ENCODE data around the gene MUSTN1. TPM values are rescaled to one million over a fixed set of nuclear protein-coding genes. Genes with fewer than 3 reads are reported as not detected.

MUSTN1 gene
- polyA plus RNA-seq, 2 of the 4 experiments (the other 2 are of a cell fraction) = not detected

GRCh38 chr3:52827866-52828376 lies 6.9 kb downstream of the MUSTN1 start:
- peak overlapping the region in 1 of 2 experiments; percentile 38; a peak in 2 of 6 replicates for H3K27ac ChIP-seq
- no peaks in the 10 kb centered on the region for H3K9me3 ChIP-seq
- DNase-seq (ENCODE audit: low read depth in 1 of 2, low spot score in 1 of 2) = peak; percentile 17 to 37
- ChIA-PET CTCF (no interaction called here), POLR2A (no interaction called here)
- FAIRE-seq = no peak
- peak overlapping the region; percentile 46 for H3K4me2 ChIP-seq
- H3K4me3 ChIP-seq = no peak overlapping the region
- peaks cover 25% of the 10 kb centered on the region for H3K4me1 ChIP-seq
- 48% methylated on average over 9 of the region's 10 CpGs for WGBS (ENCODE audit: missing lambda C conversion rate)
- no peak for TF ChIP-seq BHLHE40 (IDR thresholded peaks at IDR 0.05; ENCODE audit: low read depth, low read length)
- peak; percentile 49 to 78; a peak in 4 of 6 replicates for ATAC-seq

DNA sequence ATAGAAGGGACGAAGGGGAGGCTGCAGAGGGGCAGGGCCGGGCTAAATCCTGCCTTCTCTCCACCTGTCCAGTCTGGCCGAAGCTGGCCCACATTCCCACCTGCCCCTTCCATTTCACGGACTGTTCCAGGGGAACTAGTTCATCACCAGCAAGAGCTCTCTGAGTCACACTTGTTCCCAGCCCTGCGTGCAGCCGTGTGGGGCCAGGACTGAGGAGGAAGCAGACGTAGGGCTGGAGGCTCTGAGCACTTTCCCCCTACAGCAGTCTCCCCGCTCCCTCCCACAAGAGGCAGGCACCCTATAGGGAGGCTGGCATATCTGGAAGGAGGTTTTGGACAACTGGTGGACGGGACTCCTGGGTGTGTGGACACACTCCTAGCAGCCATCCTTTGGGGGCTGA lies 7.4 kb downstream of the MUSTN1 start:
- Histone ChIP-seq H3K9me3 (no peaks in the 10 kb centered on the region), H3K4me3 (no peak overlapping the region), H3K27ac (peak overlapping the region in 1 of 2 experiments; percentile 38; a peak in 2 of 6 replicates), H3K4me2 (peak overlapping the region; percentile 46), H3K4me1 (peaks cover 25% of the 10 kb centered on the region)
- no peak for FAIRE-seq
- ChIA-PET POLR2A (no interaction called here), CTCF (no interaction called here)
- ATAC-seq = peak in 1 of 2 experiments; percentile 28; a peak in 3 of 6 replicates
- WGBS (ENCODE audit: missing lambda C conversion rate) = 59% methylated on average over 7 of the region's 9 CpGs
- DNase-seq (ENCODE audit: low read depth in 1 of 2, low spot score in 1 of 2) = no peak
- TF ChIP-seq PHF8 (IDR thresholded peaks at IDR 0.05; ENCODE audit: borderline replicate concordance, low read depth) (no peak), BHLHE40 (IDR thresholded peaks at IDR 0.05; ENCODE audit: low read depth, low read length) (no peak), RCOR1 (IDR thresholded peaks at IDR 0.05; ENCODE audit: low read depth, low read length) (no peak)

GRCh38 chr3:52824037-52824436 lies 10.8 kb downstream of the MUSTN1 start:
- ATAC-seq (no peak), FAIRE-seq (no peak), DNase-seq (ENCODE audit: low read depth in 1 of 2, low spot score in 1 of 2) (no peak)
- Histone ChIP-seq H3K4me2 (no peak overlapping the region), H3K9me3 (no peaks in the 10 kb centered on the region), H3K4me3 (no peak overlapping the region), H3K4me1 (peaks cover 12% of the 10 kb centered on the region), H3K27ac (no peak overlapping the region)
- ChIA-PET CTCF (no interaction called here), POLR2A (no interaction called here)
- TF ChIP-seq E2F6 (IDR thresholded peaks at IDR 0.05; ENCODE audit: borderline replicate concordance, low read depth) = no peak
- no peak for TF ChIP-seq JUNB (IDR thresholded peaks at IDR 0.05)
- no peak for TF ChIP-seq RARB (CRISPR knock-in tag; IDR thresholded peaks at IDR 0.05)
- no peak for TF ChIP-seq CBX2 (IDR thresholded peaks at IDR 0.05; ENCODE audit: borderline replicate concordance, low read depth)
- WGBS (ENCODE audit: missing lambda C conversion rate) = 68% methylated on average over 5 of the region's 10 CpGs

GRCh38 chr3:52822363-52822762 lies 12.5 kb downstream of the MUSTN1 start:
- Histone ChIP-seq H3K27ac (no peak overlapping the region), H3K4me1 (peaks cover 2% of the 10 kb centered on the region; the same call in 1 of the 3 replicates), H3K4me3 (no peak overlapping the region), H3K9me3 (no peaks in the 10 kb centered on the region), H3K4me2 (no peak overlapping the region)
- CTCF ChIA-PET = interaction anchor here (0.7 to 1.7 kb wide), 2 partner anchors 16 to 37 kb away, joined by 3 read pairs; no protein-coding TSS in a partner anchor
- no peak for FAIRE-seq
- no peak for ATAC-seq
- TF ChIP-seq BHLHE40 (IDR thresholded peaks at IDR 0.05; ENCODE audit: low read depth, low read length) = no peak
- no peak for TF ChIP-seq MAFK (IDR thresholded peaks at IDR 0.05; ENCODE audit: partially characterized antibody)
- no peak for TF ChIP-seq MAX (IDR thresholded peaks at IDR 0.05)
- TF ChIP-seq ESRRA (IDR thresholded peaks at IDR 0.05; ENCODE audit: borderline replicate concordance, low read length) = no peak
- TF ChIP-seq GATA3 (IDR thresholded peaks at IDR 0.05; ENCODE audit: borderline replicate concordance) = no peak
- TF ChIP-seq, protein P1, sequence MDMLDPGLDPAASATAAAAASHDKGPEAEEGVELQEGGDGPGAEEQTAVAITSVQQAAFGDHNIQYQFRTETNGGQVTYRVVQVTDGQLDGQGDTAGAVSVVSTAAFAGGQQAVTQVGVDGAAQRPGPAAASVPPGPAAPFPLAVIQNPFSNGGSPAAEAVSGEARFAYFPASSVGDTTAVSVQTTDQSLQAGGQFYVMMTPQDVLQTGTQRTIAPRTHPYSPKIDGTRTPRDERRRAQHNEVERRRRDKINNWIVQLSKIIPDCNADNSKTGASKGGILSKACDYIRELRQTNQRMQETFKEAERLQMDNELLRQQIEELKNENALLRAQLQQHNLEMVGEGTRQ (IDR thresholded peaks at IDR 0.05) = no peak
- no peak for TF ChIP-seq JUNB (IDR thresholded peaks at IDR 0.05)
- no peak for TF ChIP-seq EHMT2 (IDR thresholded peaks at IDR 0.05; ENCODE audit: low read depth)
- TF ChIP-seq, protein P2, sequence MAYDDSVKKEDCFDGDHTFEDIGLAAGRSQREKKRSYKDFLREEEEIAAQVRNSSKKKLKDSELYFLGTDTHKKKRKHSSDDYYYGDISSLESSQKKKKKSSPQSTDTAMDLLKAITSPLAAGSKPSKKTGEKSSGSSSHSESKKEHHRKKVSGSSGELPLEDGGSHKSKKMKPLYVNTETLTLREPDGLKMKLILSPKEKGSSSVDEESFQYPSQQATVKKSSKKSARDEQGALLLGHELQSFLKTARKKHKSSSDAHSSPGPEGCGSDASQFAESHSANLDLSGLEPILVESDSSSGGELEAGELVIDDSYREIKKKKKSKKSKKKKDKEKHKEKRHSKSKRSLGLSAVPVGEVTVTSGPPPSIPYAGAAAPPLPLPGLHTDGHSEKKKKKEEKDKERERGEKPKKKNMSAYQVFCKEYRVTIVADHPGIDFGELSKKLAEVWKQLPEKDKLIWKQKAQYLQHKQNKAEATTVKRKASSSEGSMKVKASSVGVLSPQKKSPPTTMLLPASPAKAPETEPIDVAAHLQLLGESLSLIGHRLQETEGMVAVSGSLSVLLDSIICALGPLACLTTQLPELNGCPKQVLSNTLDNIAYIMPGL (CRISPR knock-in tag; IDR thresholded peaks at IDR 0.05; ENCODE audit: borderline replicate concordance) = no peak
- no peak for TF ChIP-seq SMC3 (IDR thresholded peaks at IDR 0.05)
- TF ChIP-seq ZC3H11A (IDR thresholded peaks at IDR 0.05) = no peak
- TF ChIP-seq REST (IDR thresholded peaks at IDR 0.05) = no peak
- no peak for TF ChIP-seq CTCF (IDR thresholded peaks at IDR 0.05)
- TF ChIP-seq MAZ (IDR thresholded peaks at IDR 0.05; ENCODE audit: borderline replicate concordance, low read depth, low read length) = no peak
- TF ChIP-seq ZSCAN20 (CRISPR knock-in tag; IDR thresholded peaks at IDR 0.05) = no peak
- DNase-seq (ENCODE audit: low read depth in 1 of 2, low spot score in 1 of 2) = no peak
- POLR2A ChIA-PET = no interaction called here
- WGBS (ENCODE audit: missing lambda C conversion rate) = 71% methylated on average over 5 of the region's 5 CpGs
